Activated T-helper 1 cell treated with anti-CD3 and anti-CD28 coated beads, Interleukin-12 subunit alpha, Interleukin-12 subunit beta, Interleukin-2, Interleukin-4 antibody, amounts not matched to agents 30 ng/mL and 10 ng/mL and 1 ng/mL, durations not matched to agents 14 hours and 24 hours and 36 hours (primary cell): ENCODE data around the gene DHX32. TPM values are rescaled to one million over a fixed set of nuclear protein-coding genes. Genes with fewer than 3 reads are reported as not detected.
"Not testable (repeated sequence)": the region's sequence is repeated elsewhere in the genome, so short reads cannot be mapped to it uniquely, and the experiment has no call there.

ENCODE experiments used
- DNase-seq: peaks from one replicate; pipeline ENCODE4 v3.0.0; 2021; ENCODE audit warnings: low spot score
- H3K27ac Mint-ChIP-seq: one replicate; pipeline ENCODE4 v1.8.0; 2021; ENCODE audit warnings: mild to moderate bottlenecking, mixed read lengths
- H3K27me3 Mint-ChIP-seq: one replicate; pipeline ENCODE4 v1.8.0; 2022; ENCODE audit warnings: mild to moderate bottlenecking, moderate library complexity, mixed read lengths; ENCODE audit not compliant: insufficient read depth
- H3K36me3 Mint-ChIP-seq: one replicate; pipeline ENCODE4 v1.8.0; 2021; ENCODE audit warnings: low read depth, mixed read lengths
- H3K4me1 Mint-ChIP-seq: one replicate; pipeline ENCODE4 v1.8.0; 2021; ENCODE audit warnings: low read depth, mixed read lengths
- H3K4me3 Mint-ChIP-seq: one replicate; pipeline ENCODE4 v1.8.0; 2021; ENCODE audit warnings: mild to moderate bottlenecking, moderate library complexity, mixed read lengths
- H3K9me3 Mint-ChIP-seq: one replicate; pipeline ENCODE4 v1.8.0; 2021; ENCODE audit warnings: mixed read lengths
- intact Hi-C: fragments of 100-400 bp; cut with micrococcal nuclease; formaldehyde crosslinking; loops from one replicate; pipeline ENCODE4 v1.15.1; 2024
- total RNA-seq: library from RNA; stranded (reverse); gene quantifications from 2 replicates; pipeline ENCODE4 v1.2.3, GENCODE V29; 2022

DHX32 gene
- 13.0 and 13.9 TPM in 2 replicates for total RNA-seq

GRCh38 chr10:125881192-125881591, at the start of gene DHX32:
Gene DHX32, minus strand, starts transcription at chr10:125881292. Its CDS starts 468 bp downstream, at chr10:125880824.
- H3K9me3 Mint-ChIP-seq, result no peaks in the 10 kb centered on the region
- no peak within 1 kb of the TSS for H3K4me3 Mint-ChIP-seq
- H3K27ac Mint-ChIP-seq, result no peak within 1 kb of the TSS
- no peaks in the 10 kb centered on the region for H3K27me3 Mint-ChIP-seq
- H3K36me3 Mint-ChIP-seq, result peaks cover 9% of the 10 kb centered on the region
- no peaks in the 10 kb centered on the region for H3K4me1 Mint-ChIP-seq
- no peak for DNase-seq
- intact Hi-C loops, result no loop called here

- DNase-seq, result no peak
- H3K9me3 Mint-ChIP-seq, result no peaks in the 10 kb centered on the region
- intact Hi-C loops, result no loop called here
- H3K4me1 Mint-ChIP-seq, result no peaks in the 10 kb centered on the region
- no peaks in the 10 kb centered on the region for H3K36me3 Mint-ChIP-seq
- peaks cover 3% of the 10 kb centered on the region for H3K27me3 Mint-ChIP-seq
- H3K27ac Mint-ChIP-seq, result no peak overlapping the region
- H3K4me3 Mint-ChIP-seq, result no peak overlapping the region
Observed at GRCh38 chr10:125929618-125930017, 48.5 kb upstream of the DHX32 start.

GRCh38 chr10:125928928-125929585, 48.0 kb upstream of the DHX32 start:
- Mint-ChIP-seq H3K27me3 (no peaks in the 10 kb centered on the region), H3K4me3 (no peak overlapping the region)

GRCh38 chr10:125927265-125927664, 46.2 kb upstream of the DHX32 start:
- not testable (repeated sequence) for H3K4me3 Mint-ChIP-seq

More at GRCh38 chr10:125928928-125929585, 48.0 kb upstream of the DHX32 start:
- H3K27ac Mint-ChIP-seq, result no peak overlapping the region
- no peaks in the 10 kb centered on the region for H3K36me3 Mint-ChIP-seq
- H3K9me3 Mint-ChIP-seq, result no peaks in the 10 kb centered on the region
- no peak for DNase-seq
- intact Hi-C loops, result no loop called here
- H3K4me1 Mint-ChIP-seq, result no peaks in the 10 kb centered on the region

GRCh38 chr10:125926247-125926646, 45.2 kb upstream of the DHX32 start:
- no peak overlapping the region for H3K4me3 Mint-ChIP-seq
- DNase-seq, result no peak
- intact Hi-C loops, result no loop called here
- peaks cover 2% of the 10 kb centered on the region for H3K27me3 Mint-ChIP-seq
- H3K9me3 Mint-ChIP-seq, result no peaks in the 10 kb centered on the region
- no peak overlapping the region for H3K27ac Mint-ChIP-seq
- H3K36me3 Mint-ChIP-seq, result no peaks in the 10 kb centered on the region
- no peaks in the 10 kb centered on the region for H3K4me1 Mint-ChIP-seq

More at GRCh38 chr10:125927265-125927664, 46.2 kb upstream of the DHX32 start:
- H3K36me3 Mint-ChIP-seq, DNase-seq, H3K27me3 Mint-ChIP-seq, H3K9me3 Mint-ChIP-seq, H3K4me1 Mint-ChIP-seq, intact Hi-C loops, H3K27ac Mint-ChIP-seq: not testable (repeated sequence)

GRCh38 chr10:125925262-125925834, 44.3 kb upstream of the DHX32 start:
- Mint-ChIP-seq H3K4me3 (no peak overlapping the region), H3K4me1 (no peaks in the 10 kb centered on the region), H3K27ac (no peak overlapping the region), H3K9me3 (no peaks in the 10 kb centered on the region), H3K27me3 (peaks cover 2% of the 10 kb centered on the region), H3K36me3 (no peaks in the 10 kb centered on the region)
- intact Hi-C loops, result no loop called here
- DNase-seq, result no peak

GRCh38 chr10:125921643-125922306, 40.7 kb upstream of the DHX32 start:
- H3K9me3 Mint-ChIP-seq, H3K4me3 Mint-ChIP-seq, H3K4me1 Mint-ChIP-seq, intact Hi-C loops, DNase-seq, H3K27me3 Mint-ChIP-seq, H3K27ac Mint-ChIP-seq, H3K36me3 Mint-ChIP-seq: not testable (repeated sequence)

GRCh38 chr10:125917704-125918361, 36.7 kb upstream of the DHX32 start:
- H3K4me1 Mint-ChIP-seq, DNase-seq, intact Hi-C loops, H3K27ac Mint-ChIP-seq, H3K27me3 Mint-ChIP-seq, H3K36me3 Mint-ChIP-seq, H3K4me3 Mint-ChIP-seq, H3K9me3 Mint-ChIP-seq: not testable (repeated sequence)

- intact Hi-C loops, result no loop called here
- Mint-ChIP-seq H3K27me3 (peaks cover 6% of the 10 kb centered on the region), H3K4me1 (no peaks in the 10 kb centered on the region), H3K36me3 (no peaks in the 10 kb centered on the region), H3K27ac (no peak overlapping the region), H3K9me3 (peaks cover 7% of the 10 kb centered on the region), H3K4me3 (no peak overlapping the region)
- DNase-seq, result no peak
Observed at GRCh38 chr10:125916977-125917376, 35.9 kb upstream of the DHX32 start.

GRCh38 chr10:125913277-125913676, 32.2 kb upstream of the DHX32 start:
- DNase-seq, H3K36me3 Mint-ChIP-seq, H3K27ac Mint-ChIP-seq, H3K4me3 Mint-ChIP-seq, H3K27me3 Mint-ChIP-seq, intact Hi-C loops, H3K4me1 Mint-ChIP-seq, H3K9me3 Mint-ChIP-seq: not testable (repeated sequence)

- intact Hi-C loops, result no loop called here
- peaks cover 11% of the 10 kb centered on the region for H3K27me3 Mint-ChIP-seq
- no peaks in the 10 kb centered on the region for H3K9me3 Mint-ChIP-seq
- H3K4me3 Mint-ChIP-seq, result no peak overlapping the region
- no peak for DNase-seq
- H3K36me3 Mint-ChIP-seq, result no peaks in the 10 kb centered on the region
- H3K4me1 Mint-ChIP-seq, result no peaks in the 10 kb centered on the region
- no peak overlapping the region for H3K27ac Mint-ChIP-seq
Observed at GRCh38 chr10:125911990-125912389, 30.9 kb upstream of the DHX32 start.

GRCh38 chr10:125911145-125911544, 30.1 kb upstream of the DHX32 start:
- Mint-ChIP-seq H3K4me1 (no peaks in the 10 kb centered on the region), H3K9me3 (no peaks in the 10 kb centered on the region), H3K27me3 (peaks cover 11% of the 10 kb centered on the region), H3K4me3 (no peak overlapping the region), H3K27ac (no peak overlapping the region), H3K36me3 (no peaks in the 10 kb centered on the region)
- no peak for DNase-seq
- intact Hi-C loops, result no loop called here

GRCh38 chr10:125909491-125909890, 28.4 kb upstream of the DHX32 start:
- not testable (repeated sequence) for H3K27ac Mint-ChIP-seq, H3K36me3 Mint-ChIP-seq, H3K4me1 Mint-ChIP-seq

More at GRCh38 chr10:125909491-125909890, 28.4 kb upstream of the DHX32 start:
- H3K9me3 Mint-ChIP-seq, intact Hi-C loops, DNase-seq, H3K4me3 Mint-ChIP-seq, H3K27me3 Mint-ChIP-seq: not testable (repeated sequence)
